Progenitor cell of endocrine pancreas (in vitro differentiated cells): ENCODE results near the gene NAV2. TPM values are rescaled to one million over a fixed set of nuclear protein-coding genes. Genes with fewer than 3 reads are reported as not detected.

ENCODE experiments used
- DNase-seq: peaks from one replicate; pipeline ENCODE4 v3.0.0; 2021; ENCODE audit warnings: low spot score; ENCODE audit not compliant: unreplicated experiment
- H3K27ac Mint-ChIP-seq: 2 replicates; pipeline ENCODE4 v1.8.0; 2021; ENCODE audit warnings: mild to moderate bottlenecking, moderate library complexity, mixed read lengths
- H3K27me3 Mint-ChIP-seq: 2 replicates; pipeline ENCODE4 v1.8.0; 2021; ENCODE audit warnings: mixed read lengths
- H3K36me3 Mint-ChIP-seq: 2 replicates; pipeline ENCODE4 v1.8.0; 2022; ENCODE audit warnings: mixed read lengths; ENCODE audit not compliant: insufficient read depth
- H3K4me1 Mint-ChIP-seq: 2 replicates; pipeline ENCODE4 v1.8.0; 2021; ENCODE audit warnings: low read depth, mixed read lengths
- H3K4me3 Mint-ChIP-seq: 2 replicates; pipeline ENCODE4 v1.8.0; 2021; ENCODE audit warnings: low read depth, mild to moderate bottlenecking, moderate library complexity, mixed read lengths
- H3K9me3 Mint-ChIP-seq: 2 replicates; pipeline ENCODE4 v1.8.0; 2021; ENCODE audit warnings: low read depth, mixed read lengths
- CTCF ChIP-seq: fragments of 200-600 bp; sonication (generic); IDR thresholded peaks from one replicate; pipeline ENCODE4 v1.5.0; 2021; ENCODE audit warnings: antibody characterized with exemption, mild to moderate bottlenecking; ENCODE audit not compliant: unreplicated experiment
- total RNA-seq: library from RNA; stranded (reverse); gene quantifications from 2 replicates; pipeline ENCODE4 v1.2.1, GENCODE V29; 2021

Gene NAV2
- total RNA-seq, 1 donor from 2014 or later: 88.3 TPM

- no peaks in the 10 kb centered on the region for H3K27me3 Mint-ChIP-seq
- peak; percentile 87 for TF ChIP-seq CTCF
- peak overlapping the region; percentile 49 for H3K27ac Mint-ChIP-seq
- no peaks in the 10 kb centered on the region for H3K9me3 Mint-ChIP-seq
- H3K4me1 Mint-ChIP-seq: no peaks in the 10 kb centered on the region
- no peak overlapping the region for H3K4me3 Mint-ChIP-seq
- peak; percentile 52 for DNase-seq
- H3K36me3 Mint-ChIP-seq: peaks cover 18% of the 10 kb centered on the region
Measured at GRCh38 chr11:20110908-20111669, 398.5 kb downstream of the NAV2 start.

- Mint-ChIP-seq H3K36me3 (peaks cover 19% of the 10 kb centered on the region), H3K9me3 (no peaks in the 10 kb centered on the region), H3K4me1 (no peaks in the 10 kb centered on the region), H3K27ac (no peak overlapping the region), H3K4me3 (no peak overlapping the region), H3K27me3 (no peaks in the 10 kb centered on the region)
- no peak for TF ChIP-seq CTCF
- DNase-seq: no peak
Measured at GRCh38 chr11:20111871-20112270, 399.2 kb downstream of the NAV2 start.

DNA sequence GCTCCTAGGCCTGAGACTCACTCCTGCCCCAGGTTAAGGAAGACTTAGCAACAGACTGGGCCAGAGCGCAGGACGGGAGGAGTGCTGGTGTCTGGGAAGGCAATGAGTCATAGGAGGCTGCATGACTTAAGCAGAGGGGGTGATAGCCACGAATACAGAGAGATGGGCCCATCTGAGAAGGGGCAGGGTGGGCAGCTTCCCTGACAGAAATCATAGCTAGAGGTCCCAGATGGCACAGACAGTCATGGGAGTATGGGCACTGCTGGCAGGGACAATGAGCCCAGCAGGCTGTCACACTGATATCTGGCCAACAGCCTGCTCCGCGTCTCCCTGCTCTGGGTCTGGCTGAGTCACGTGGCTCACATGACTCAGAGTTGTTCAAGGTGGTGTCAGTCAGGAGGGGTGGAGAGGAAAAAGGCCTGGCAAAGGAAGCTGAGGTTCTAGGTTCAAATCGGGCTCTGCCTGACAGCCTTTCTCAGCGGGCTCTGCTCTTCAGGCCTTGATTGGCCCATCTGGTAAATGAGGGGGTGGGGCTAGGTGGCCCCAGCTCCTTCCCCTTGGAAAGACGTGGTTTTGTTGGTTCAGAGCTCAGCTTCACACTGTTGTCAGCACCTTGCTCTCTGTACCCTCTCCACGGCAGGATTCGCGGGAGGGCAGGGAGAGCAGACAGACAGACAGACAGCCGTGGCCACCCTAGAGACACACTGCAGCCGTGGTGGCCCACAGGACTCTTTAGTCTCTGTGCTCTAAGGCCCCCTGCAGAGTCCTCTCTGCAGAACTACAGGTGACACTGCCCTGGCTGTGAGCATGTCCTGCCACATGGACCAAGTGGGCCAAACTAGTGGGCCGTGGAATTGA is 399.9 kb downstream of the NAV2 start:
- H3K27me3 Mint-ChIP-seq: no peaks in the 10 kb centered on the region
- DNase-seq: no peak
- TF ChIP-seq CTCF: no peak
- H3K27ac Mint-ChIP-seq: no peak overlapping the region
- H3K4me1 Mint-ChIP-seq: no peaks in the 10 kb centered on the region
- no peaks in the 10 kb centered on the region for H3K9me3 Mint-ChIP-seq
- H3K36me3 Mint-ChIP-seq: peaks cover 21% of the 10 kb centered on the region
- H3K4me3 Mint-ChIP-seq: no peak overlapping the region

DNA sequence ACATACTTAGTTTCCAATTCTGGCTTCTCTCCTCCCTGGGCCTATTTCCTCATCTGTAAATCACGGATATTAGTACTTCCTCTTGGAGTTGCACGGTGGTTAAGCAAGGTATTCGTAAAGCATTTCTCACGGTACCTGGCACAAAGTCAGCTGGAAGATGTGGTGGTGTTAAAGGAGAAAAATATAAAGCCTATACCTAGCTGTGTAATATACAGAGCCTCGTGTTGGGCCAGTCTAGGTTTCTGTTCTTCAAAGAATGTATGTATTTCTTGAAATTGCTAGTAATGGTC is 400.5 kb downstream of the NAV2 start:
- no peak for DNase-seq
- no peak for TF ChIP-seq CTCF
- Mint-ChIP-seq H3K4me1 (no peaks in the 10 kb centered on the region), H3K36me3 (peaks cover 18% of the 10 kb centered on the region), H3K9me3 (no peaks in the 10 kb centered on the region), H3K4me3 (no peak overlapping the region), H3K27ac (no peak overlapping the region), H3K27me3 (no peaks in the 10 kb centered on the region)

GRCh38 chr11:20114588-20114987 is 402.0 kb downstream of the NAV2 start:
- Mint-ChIP-seq H3K4me1 (no peaks in the 10 kb centered on the region), H3K36me3 (peaks cover 32% of the 10 kb centered on the region), H3K4me3 (no peak overlapping the region), H3K27ac (no peak overlapping the region), H3K9me3 (no peaks in the 10 kb centered on the region), H3K27me3 (no peaks in the 10 kb centered on the region)
- no peak for DNase-seq
- no peak for TF ChIP-seq CTCF
